Endothelial cell of umbilical vein (primary cell): ENCODE results near the gene SAFB. TPM values are rescaled to one million over a fixed set of nuclear protein-coding genes. Genes with fewer than 3 reads are reported as not detected.

ENCODE experiments used
- BruUV-seq: library from RNA; stranded (reverse); fragments of 400-500 nt; replicated peaks from 2 replicates; lab custom pipeline; 2021; lab: Mats Ljungman, UMichigan
- CTCF ChIA-PET: fragments of 300-600, 350-600 bp; sonication (Branson Sonifier 250); formaldehyde crosslinking; loops from one replicate; lab custom pipeline; 2021; ENCODE audit warnings: antibody characterized with exemption, inconsistent platforms; lab: Charles Lee
- POLR2A ChIA-PET: fragments of 300-600, 350-600 bp; sonication (Branson Sonifier 250); formaldehyde crosslinking; loops from one replicate; lab custom pipeline; 2021; ENCODE audit warnings: antibody characterized with exemption, inconsistent platforms; lab: Charles Lee
- DNase-seq: peaks from one replicate; pipeline ENCODE4 v3.0.0-alpha.2; 2011; ENCODE audit warnings: low read depth, low spot score
- FAIRE-seq: peaks from 2 replicates; lab custom pipeline; 2011; peaks lifted over from hg19 to GRCh38; lab: Jason Lieb, UNC
- H2AFZ ChIP-seq: 2 replicates; pipeline ENCODE4 v1.6.0; 2012; ENCODE audit warnings: low read depth, low read length, control low read depth, inconsistent platforms
- H3K27ac ChIP-seq: 2 replicates; pipeline ENCODE4 v1.5.1; 2011; ENCODE audit warnings: low read depth, mild to moderate bottlenecking, control low read depth, low read length, moderate library complexity; ENCODE audit not compliant: insufficient read depth
- H3K27me3 ChIP-seq, 2 experiments: 2 replicates each; pipeline versions ENCODE4 v1.6.0 to v1.6.1; 2011; ENCODE audit warnings: low read length in 2 of 2, mixed read lengths in 1 of 2; ENCODE audit not compliant: control insufficient read depth in 2 of 2, insufficient read depth in 2 of 2
- H3K36me3 ChIP-seq, 2 experiments: 2 replicates in 1 of 2; 3 replicates in 1 of 2; pipeline ENCODE4 v1.5.1; 2011; ENCODE audit warnings: low read length in 2 of 2, mild to moderate bottlenecking in 1 of 2, moderate library complexity in 1 of 2; ENCODE audit not compliant: control insufficient read depth in 2 of 2, insufficient read depth in 2 of 2; ENCODE audit errors: extremely low read depth in 1 of 2
- H3K4me1 ChIP-seq: 3 replicates; pipeline ENCODE4 v1.5.1; 2011; ENCODE audit warnings: mild to moderate bottlenecking, low read length; ENCODE audit not compliant: control insufficient read depth, insufficient read depth; ENCODE audit errors: extremely low read depth
- H3K4me2 ChIP-seq: 2 replicates; pipeline ENCODE4 v1.6.1; 2011; ENCODE audit warnings: low read length, control low read depth, mixed read lengths; ENCODE audit not compliant: insufficient read depth
- H3K4me3 ChIP-seq, 3 experiments: fragments of 200-600 bp in 1 of 3; sonication (generic), shearing (Covaris generic) in 1 of 3; replicated peaks in 1 of 3; 2 replicates each; pipeline ENCODE4 v1.5.1; 2011 to 2016; ENCODE audit warnings: control low read depth in 3 of 3, low read length in 3 of 3, mild to moderate bottlenecking in 2 of 3, inconsistent platforms in 1 of 3, low read depth in 1 of 3, moderate library complexity in 1 of 3; ENCODE audit not compliant: insufficient read depth in 1 of 3
- H3K79me2 ChIP-seq: 2 replicates; pipeline ENCODE4 v1.6.0; 2012; ENCODE audit warnings: low read length, inconsistent platforms; ENCODE audit not compliant: control insufficient read depth, insufficient read depth
- H3K9ac ChIP-seq: replicated peaks from 2 replicates; pipeline ENCODE3; 2011; ENCODE audit warnings: low read length, control low read depth; ENCODE audit not compliant: insufficient read depth; ENCODE audit errors: extremely low read depth
- H3K9me1 ChIP-seq: replicated peaks from 3 replicates; pipeline ENCODE4 v1.6.0; 2011; ENCODE audit warnings: mild to moderate bottlenecking, low read length; ENCODE audit not compliant: control insufficient read depth, insufficient read depth; ENCODE audit errors: extremely low read depth
- H3K9me3 ChIP-seq: replicated peaks from 2 replicates; pipeline ENCODE4 v1.5.1; 2012; ENCODE audit warnings: low read length, inconsistent platforms; ENCODE audit not compliant: control insufficient read depth, insufficient read depth
- H4K20me1 ChIP-seq: replicated peaks from 2 replicates; pipeline ENCODE3; 2011; ENCODE audit warnings: mild to moderate bottlenecking, low read length; ENCODE audit not compliant: control insufficient read depth, insufficient read depth; ENCODE audit errors: extremely low read depth
- CTCF ChIP-seq, 2 donors: IDR thresholded peaks; 1 replicate in 1 of 2; 2 replicates in 1 of 2; pipeline ENCODE4 v1.5.1; 2011; ENCODE audit warnings: low read length in 2 of 2, mild to moderate bottlenecking in 2 of 2, moderate library complexity in 2 of 2, control low read depth in 1 of 2, inconsistent platforms in 1 of 2, low read depth in 1 of 2; ENCODE audit not compliant: insufficient read depth in 1 of 2; ENCODE audit errors: extremely low read depth in 1 of 2
- EZH2 ChIP-seq: IDR thresholded peaks from 2 replicates; pipeline ENCODE4 v1.6.1; 2012; ENCODE audit warnings: borderline replicate concordance, low read depth, mild to moderate bottlenecking, moderate library complexity, low read length, inconsistent platforms; ENCODE audit not compliant: severe bottlenecking
- FOS ChIP-seq: IDR thresholded peaks from 2 replicates; pipeline ENCODE4 v1.6.1; 2011; ENCODE audit warnings: mild to moderate bottlenecking, low read length, moderate library complexity, borderline replicate concordance; ENCODE audit not compliant: insufficient read depth
- GATA2 ChIP-seq: IDR thresholded peaks from 2 replicates; pipeline ENCODE4 v1.7.0; 2011; ENCODE audit warnings: low read depth, mild to moderate bottlenecking, moderate library complexity, mixed read lengths, low read length; ENCODE audit not compliant: insufficient read length, insufficient read depth
- JUN ChIP-seq: IDR thresholded peaks from 2 replicates; pipeline ENCODE4 v1.6.1; 2011; ENCODE audit warnings: borderline replicate concordance, low read depth; ENCODE audit not compliant: insufficient read length, insufficient read depth
- MAX ChIP-seq: IDR thresholded peaks from 2 replicates; pipeline ENCODE4 v1.6.1; 2011; ENCODE audit not compliant: insufficient read depth, insufficient read length
- MYC ChIP-seq: IDR thresholded peaks from one replicate; pipeline ENCODE4 v1.6.1; 2011; ENCODE audit warnings: mild to moderate bottlenecking, low read depth, low read length
- POLR2A ChIP-seq: IDR thresholded peaks from 2 replicates; pipeline ENCODE4 v1.6.1; 2012; ENCODE audit warnings: low read depth, mild to moderate bottlenecking, control low read depth, low read length
- POLR2AphosphoS5 ChIP-seq: IDR thresholded peaks from 2 replicates; pipeline ENCODE4 v1.6.1; 2012; ENCODE audit warnings: low read depth, mild to moderate bottlenecking, control low read depth, low read length, moderate library complexity; ENCODE audit not compliant: insufficient read depth
- dilution Hi-C: fragments of 300-500 bp; cut with MboI; formaldehyde crosslinking; loops from one replicate; pipeline ENCODE4 v1.15.0; 2019; ENCODE audit warnings: low sequenced_read_pairs; ENCODE audit not compliant: extremely low pct_ligation_motif_present
- intact Hi-C: fragments of 100-400 bp; cut with micrococcal nuclease; formaldehyde crosslinking; loops from one replicate; pipeline ENCODE4 v1.10.0; 2022
- polyA plus RNA-seq, 4 experiments: library from polyadenylated mRNA; depleted of rRNA in 3 of 4; stranded (reverse) in 3 of 4; unstranded in 1 of 4; fragments of >200 nt; gene quantifications; 2 replicates each; pipeline versions ENCODE4 v1.2.1 to v1.2.3, GENCODE V29; 2011 to 2012; ENCODE audit warnings: missing spikeins in 1 of 4
- total RNA-seq: library from RNA; stranded (reverse); gene quantifications from 2 replicates; pipeline ENCODE4 v1.2.3, GENCODE V29; 2021

Gene SAFB
- total and polyA plus RNA-seq, 2 donors (not counting 3 experiments of a cell fraction or from before 2014, with no cell fraction given) = 44.7 to 109 TPM

DNA sequence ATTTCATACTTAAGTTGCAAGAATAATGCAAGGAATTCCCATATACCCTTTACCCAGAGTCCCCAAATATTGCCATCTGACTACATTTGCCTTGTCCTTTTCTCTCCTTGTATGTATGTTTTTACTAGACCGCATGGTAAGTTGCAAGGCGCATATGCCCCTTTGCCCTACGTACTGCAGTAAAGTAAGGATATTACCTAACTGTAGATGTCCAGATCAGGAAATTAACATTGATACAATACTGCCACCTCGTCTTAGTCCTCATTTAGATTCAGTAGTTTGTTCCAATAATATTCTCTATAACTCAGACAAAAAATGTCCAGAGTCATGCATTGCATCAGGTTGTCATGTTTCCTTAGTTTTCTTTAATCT is 9.3 kb downstream of the SAFB start:
- H3K4me3 ChIP-seq = no peak overlapping the region
- TF ChIP-seq EZH2 = no peak
- TF ChIP-seq MYC = no peak
- TF ChIP-seq MAX = no peak
- no peak for TF ChIP-seq POLR2A
- TF ChIP-seq JUN = no peak
- no peak for TF ChIP-seq CTCF (IDR thresholded peaks at IDR 0.05; ENCODE audit: extremely low read depth in 1 of 2, insufficient read depth in 1 of 2, low read depth in 1 of 2, low read length in 2 of 2)
- no peak for TF ChIP-seq GATA2
- TF ChIP-seq POLR2AphosphoS5 = no peak
- no peak for TF ChIP-seq FOS
- H2AFZ ChIP-seq = no peak overlapping the region
- intact Hi-C loops = no loop called here
- no peak for FAIRE-seq
- no peaks in the 10 kb centered on the region for H3K4me1 ChIP-seq
- ChIA-PET CTCF (no interaction called here), POLR2A (no interaction called here)
- H3K36me3 ChIP-seq = peaks cover 9 to 13% of the 10 kb centered on the region in 2 experiments
- no peaks in the 10 kb centered on the region for H3K27me3 ChIP-seq
- no peak overlapping the region for H3K27ac ChIP-seq
- dilution Hi-C loops = no loop called here
- H3K9me3 ChIP-seq = no peaks in the 10 kb centered on the region
- H3K9ac ChIP-seq = no peak overlapping the region
- no peak for DNase-seq
- H3K4me2 ChIP-seq = no peak overlapping the region
- no peaks in the 10 kb centered on the region for H3K9me1 ChIP-seq
- peaks cover 6% of the 10 kb centered on the region for H4K20me1 ChIP-seq
- no TSS peak for BruUV-seq
- peaks cover 96% of the 10 kb centered on the region for H3K79me2 ChIP-seq
